ENCODE results near the gene PCDH17.

The PCDH17 gene

GRCh38 chr13:57739543-57740190 lies 108.1 kb downstream of the PCDH17 start:
- DNase-seq (ENCODE audit: low read depth): no peak

DNA sequence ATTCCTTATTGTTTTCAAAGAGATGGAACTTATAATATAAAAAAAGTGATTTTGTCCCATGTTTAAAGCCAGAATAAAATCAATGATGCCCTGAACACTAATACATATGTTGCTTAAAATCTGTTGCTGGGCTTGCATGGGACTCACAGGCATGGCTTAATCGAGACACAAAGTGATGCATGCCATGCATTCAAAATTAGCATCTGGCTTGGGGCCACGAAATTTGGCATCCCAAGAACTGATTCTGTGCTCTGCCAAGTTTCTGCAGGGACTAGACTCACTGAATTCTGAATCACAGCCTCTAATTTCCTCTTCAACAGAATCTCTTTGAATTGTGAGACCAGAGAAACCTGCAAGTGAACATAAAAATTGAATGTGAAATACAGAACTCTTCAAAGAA lies 109.2 kb downstream of the PCDH17 start:
- no peak for DNase-seq (ENCODE audit: low read depth)

- DNase-seq (ENCODE audit: low read depth): no peak
Observed at GRCh38 chr13:57748096-57748495, 116.6 kb downstream of the PCDH17 start.

- DNase-seq (ENCODE audit: low read depth): no peak
Observed at GRCh38 chr13:57760951-57761350, 129.4 kb downstream of the PCDH17 start.

DNA sequence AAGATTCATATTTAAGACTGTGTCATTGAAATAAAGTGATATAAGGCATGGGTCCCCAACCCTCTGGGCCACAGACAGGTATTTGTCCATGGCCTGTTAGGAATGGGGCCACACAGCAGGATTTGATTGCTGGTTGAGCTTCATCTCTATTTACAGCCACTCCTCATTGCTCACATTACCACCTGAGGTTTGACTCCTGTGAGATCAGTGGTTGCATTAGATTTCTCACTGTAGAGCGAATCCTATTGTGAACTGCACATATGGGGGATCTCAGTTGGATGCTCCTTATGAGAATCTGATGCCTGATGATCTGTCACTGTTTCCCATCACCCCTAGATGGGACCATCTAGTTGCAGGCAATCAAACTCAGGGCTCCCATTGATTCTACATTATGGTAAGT lies 132.1 kb downstream of the PCDH17 start:
- no peak for DNase-seq (ENCODE audit: low read depth)

Measured in activated T-cell treated with anti-CD3 and anti-CD28 coated beads for 1 hour (primary cell).